ENCODE measurements around the gene PRR5L. TPM values are rescaled to one million over a fixed set of nuclear protein-coding genes. Genes with fewer than 3 reads are reported as not detected.

The PRR5L gene
- total and polyA plus RNA-seq, 5 experiments from 2014 or later = 0.50 to 21.3 (median 1.2) TPM

DNA sequence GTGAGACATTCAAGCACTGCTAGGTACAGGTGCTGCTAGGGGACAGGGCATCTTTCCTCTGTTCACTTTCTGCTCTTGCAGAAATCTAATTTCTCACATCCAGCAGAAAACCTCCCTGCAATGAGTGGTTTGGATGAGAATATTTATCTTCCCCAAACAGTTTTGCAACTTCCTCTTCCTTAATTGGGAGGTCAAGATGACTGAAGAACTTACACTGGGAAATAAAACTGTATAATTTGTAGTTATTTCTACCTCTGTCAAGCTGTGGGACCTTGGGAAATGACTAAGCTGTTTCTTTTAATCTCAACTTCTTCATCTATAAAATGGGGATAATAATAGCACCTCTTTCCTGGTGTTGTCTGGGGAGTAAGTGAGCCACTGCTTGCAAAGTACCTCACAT, 69.8 kb downstream of the PRR5L start:
- POLR2A ChIA-PET = no interaction called here
- H3K36me3 Mint-ChIP-seq = peaks cover 0 to 3% (median 0%) of the 10 kb centered on the region in 3 donors
- no peaks in the 10 kb centered on the region for H3K9me3 Mint-ChIP-seq
- ATAC-seq (no peak), DNase-seq (no peak)
- no peak overlapping the region for H3K4me3 Mint-ChIP-seq
- no peak overlapping the region for H3K27ac Mint-ChIP-seq
- peaks cover 3 to 34% (median 6%) of the 10 kb centered on the region in 4 donors for H3K4me1 Mint-ChIP-seq
- H3K27me3 Mint-ChIP-seq = peaks cover 27 to 82% (median 32%) of the 10 kb centered on the region in 5 donors

DNA sequence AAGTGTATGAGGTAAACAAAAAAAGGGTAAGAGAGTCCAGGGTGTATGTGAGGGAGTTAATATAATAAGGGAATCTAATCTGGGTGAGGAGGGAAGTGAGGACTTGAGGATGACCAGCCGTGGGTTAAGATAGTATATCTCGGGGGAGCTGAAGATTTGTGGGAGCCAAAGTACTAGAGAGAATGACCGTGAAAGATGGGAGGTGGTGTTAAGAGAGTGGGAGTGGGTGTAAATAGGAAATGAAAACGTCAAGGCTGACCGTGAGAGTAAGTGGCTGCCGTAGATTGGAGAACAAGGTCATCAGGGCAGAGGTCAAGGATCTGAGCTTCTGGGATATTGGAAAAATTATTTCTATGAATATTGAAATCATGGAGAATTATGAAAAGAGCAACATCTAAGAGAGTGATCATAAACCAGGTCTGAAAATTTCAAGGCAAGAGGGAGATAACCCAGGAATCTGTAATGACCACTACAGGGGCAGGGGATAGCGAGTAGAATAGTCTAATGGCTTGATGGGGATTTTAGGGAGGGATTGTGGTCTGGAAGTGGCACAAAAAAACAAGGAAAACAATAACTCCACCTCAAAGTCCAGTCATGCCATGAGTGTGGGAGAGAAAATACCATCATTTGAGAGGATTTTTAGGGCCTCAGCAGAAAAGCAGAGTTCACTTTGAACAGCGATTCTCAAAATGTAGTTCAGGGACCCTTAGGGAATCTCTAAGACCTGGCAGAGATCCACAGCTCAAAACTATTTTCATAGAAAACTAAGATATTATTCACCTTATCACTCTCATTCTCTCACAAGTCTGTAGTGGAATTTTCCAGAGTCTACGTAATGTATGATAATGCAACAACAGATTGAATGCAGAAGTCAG, 72.0 kb downstream of the PRR5L start:
- Mint-ChIP-seq H3K27ac (no peak overlapping the region), H3K27me3 (peaks cover 29 to 81% (median 33%) of the 10 kb centered on the region in 5 donors), H3K36me3 (no peaks in the 10 kb centered on the region)

DNA sequence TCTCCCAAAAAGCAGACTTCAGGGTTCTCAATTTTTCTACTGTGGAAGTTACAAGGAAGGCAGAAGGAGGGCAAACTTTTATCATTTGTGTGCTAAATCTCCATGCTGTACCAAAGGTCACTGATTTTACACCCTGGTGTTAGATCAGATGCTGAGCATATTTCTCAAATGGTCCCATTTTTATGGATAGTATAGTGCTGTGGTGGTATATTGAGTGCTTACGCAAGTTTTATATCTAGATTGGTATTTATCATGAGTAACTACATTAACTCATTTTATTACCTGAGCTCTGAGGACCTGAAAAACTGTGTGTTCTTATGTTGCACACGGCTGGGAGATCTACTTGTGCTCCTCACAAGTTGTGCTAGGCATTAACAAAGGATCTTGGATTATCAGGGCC, 75.1 kb downstream of the PRR5L start:
- Mint-ChIP-seq H3K36me3 (no peaks in the 10 kb centered on the region), H3K4me1 (peaks cover 0 to 13% (median 7%) of the 10 kb centered on the region in 4 donors), H3K27ac (no peak overlapping the region), H3K27me3 (peaks cover 36 to 84% (median 43%) of the 10 kb centered on the region in 5 donors), H3K4me3 (no peak overlapping the region), H3K9me3 (no peaks in the 10 kb centered on the region)
- no peak for ATAC-seq
- no peak for DNase-seq
- POLR2A ChIA-PET = no interaction called here

More for the DNA sequence above, 72.0 kb downstream of the PRR5L start:
- ATAC-seq = no peak
- peaks cover 0 to 18% (median 0%) of the 10 kb centered on the region in 4 donors for H3K4me1 Mint-ChIP-seq
- POLR2A ChIA-PET = no interaction called here
- H3K9me3 Mint-ChIP-seq = no peaks in the 10 kb centered on the region
- H3K4me3 Mint-ChIP-seq = no peak overlapping the region
- DNase-seq = no peak

DNA sequence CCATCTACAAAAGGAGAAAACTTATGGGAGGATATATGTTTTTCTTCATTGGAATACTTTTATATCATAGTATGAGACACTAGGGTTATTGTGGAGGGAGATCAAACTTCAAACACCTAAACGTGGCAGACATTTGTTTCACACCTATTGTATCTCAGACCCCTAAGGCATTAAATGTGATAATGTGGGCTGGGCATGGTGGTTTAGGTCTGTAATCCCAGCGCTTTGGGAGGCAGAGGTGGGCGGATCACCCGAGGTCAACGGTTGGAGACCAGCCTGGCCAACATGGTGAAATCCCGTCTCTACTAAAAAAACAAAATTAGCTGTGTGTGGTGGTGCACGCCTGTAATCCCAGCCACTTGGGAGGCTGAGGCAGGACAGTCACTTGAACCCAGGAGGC, 75.5 kb downstream of the PRR5L start:
- Mint-ChIP-seq H3K4me3 (no peak overlapping the region), H3K27me3 (peaks cover 35 to 84% (median 43%) of the 10 kb centered on the region in 5 donors)

DNA sequence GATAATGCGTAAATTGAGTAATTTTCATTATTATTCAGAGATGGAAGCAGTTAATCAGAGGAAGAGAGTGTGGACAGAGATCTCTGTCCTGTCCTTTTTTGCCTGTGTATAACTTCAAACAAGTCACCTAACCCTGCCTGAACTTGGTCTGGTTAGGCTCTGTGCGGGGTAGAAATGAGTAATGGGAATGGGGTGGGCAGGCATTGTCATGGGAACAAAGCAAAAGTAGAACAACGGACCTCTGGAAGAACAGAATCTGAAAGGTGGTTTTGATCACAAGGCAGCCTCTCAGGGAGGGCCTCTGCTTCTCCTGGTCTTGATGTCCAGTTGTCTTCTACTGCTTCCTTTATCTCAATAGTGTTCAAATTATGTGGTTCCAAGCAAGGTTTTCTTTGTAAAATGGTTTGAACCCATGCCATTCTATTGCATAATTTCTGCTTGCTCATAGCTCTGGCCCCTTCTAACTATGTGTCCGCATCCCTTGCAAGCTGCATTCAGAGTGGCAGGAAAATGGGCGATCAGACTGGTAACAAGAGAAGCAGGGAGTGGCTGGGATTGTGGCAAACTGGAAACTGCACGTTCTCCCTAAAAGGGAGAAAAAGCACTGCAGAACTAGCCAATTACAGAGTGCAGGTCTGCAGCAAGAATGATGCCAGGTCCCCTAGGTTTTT, 76.1 kb downstream of the PRR5L start:
- ATAC-seq (no peak), DNase-seq (no peak)
- Mint-ChIP-seq H3K9me3 (no peaks in the 10 kb centered on the region), H3K4me1 (peaks cover 2 to 16% (median 14%) of the 10 kb centered on the region in 4 donors), H3K27ac (no peak overlapping the region), H3K4me3 (no peak overlapping the region), H3K27me3 (peaks cover 35 to 80% (median 47%) of the 10 kb centered on the region in 5 donors), H3K36me3 (no peaks in the 10 kb centered on the region)
- POLR2A ChIA-PET = no interaction called here

More for the DNA sequence above, 75.5 kb downstream of the PRR5L start:
- Mint-ChIP-seq H3K9me3 (no peaks in the 10 kb centered on the region), H3K36me3 (no peaks in the 10 kb centered on the region), H3K27ac (no peak overlapping the region), H3K4me1 (peaks cover 0 to 13% (median 11%) of the 10 kb centered on the region in 4 donors)
- ATAC-seq (no peak), DNase-seq (no peak)
- POLR2A ChIA-PET = no interaction called here

DNA sequence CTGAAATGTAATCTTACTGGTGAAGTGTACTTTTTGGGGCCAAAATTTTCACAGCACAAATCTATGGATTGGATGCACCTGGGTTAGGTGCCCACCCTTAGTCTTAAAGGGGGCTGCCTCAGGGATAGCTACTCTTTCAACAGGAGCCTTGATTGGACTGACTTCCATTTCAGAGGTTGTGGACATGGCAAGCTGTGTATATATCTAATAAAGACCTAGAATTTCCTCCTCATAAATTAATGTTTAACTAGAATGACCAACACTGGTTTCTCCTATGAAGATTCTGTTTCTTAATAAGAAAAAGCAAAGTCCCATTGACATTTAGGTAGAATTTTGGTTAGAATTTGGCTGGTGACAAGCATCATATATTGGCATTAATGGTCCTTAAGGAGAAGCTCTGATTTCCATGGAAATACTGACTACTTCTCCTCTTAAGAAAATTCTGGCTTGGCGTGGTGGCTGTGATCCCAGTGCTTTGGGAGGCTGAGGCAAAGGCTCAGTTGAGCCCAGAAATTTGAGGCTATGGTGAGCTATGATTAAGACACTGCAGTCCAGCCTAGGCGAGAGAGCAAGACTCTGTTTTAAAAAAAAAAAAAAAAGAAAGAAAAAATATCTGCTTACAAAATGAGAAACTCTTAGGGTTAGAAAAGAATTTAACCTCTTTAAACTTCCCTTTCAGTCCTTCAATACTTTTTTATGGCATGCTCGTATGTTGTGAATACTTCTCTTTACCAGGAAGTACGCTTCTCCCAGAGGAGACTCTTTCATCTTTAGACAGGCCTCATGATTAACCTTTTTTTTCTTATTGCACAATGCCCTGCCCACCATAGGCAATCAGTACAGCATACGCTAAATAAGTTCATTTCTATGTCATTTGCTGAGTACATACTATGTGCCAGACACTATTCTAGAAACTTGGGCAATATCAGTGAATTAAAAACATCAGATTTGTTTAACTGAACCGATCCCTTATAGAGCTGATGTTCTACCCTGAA, 77.2 kb downstream of the PRR5L start:
- Mint-ChIP-seq H3K4me1 (peaks cover 5 to 25% (median 18%) of the 10 kb centered on the region in 4 donors), H3K27me3 (peaks cover 32 to 78% (median 50%) of the 10 kb centered on the region in 5 donors), H3K4me3 (no peak overlapping the region), H3K36me3 (no peaks in the 10 kb centered on the region), H3K9me3 (no peaks in the 10 kb centered on the region), H3K27ac (peak overlapping the region in 1 of 10 donors; percentile 60)
- POLR2A ChIA-PET = no interaction called here
- ATAC-seq (no peak), DNase-seq (no peak)

DNA sequence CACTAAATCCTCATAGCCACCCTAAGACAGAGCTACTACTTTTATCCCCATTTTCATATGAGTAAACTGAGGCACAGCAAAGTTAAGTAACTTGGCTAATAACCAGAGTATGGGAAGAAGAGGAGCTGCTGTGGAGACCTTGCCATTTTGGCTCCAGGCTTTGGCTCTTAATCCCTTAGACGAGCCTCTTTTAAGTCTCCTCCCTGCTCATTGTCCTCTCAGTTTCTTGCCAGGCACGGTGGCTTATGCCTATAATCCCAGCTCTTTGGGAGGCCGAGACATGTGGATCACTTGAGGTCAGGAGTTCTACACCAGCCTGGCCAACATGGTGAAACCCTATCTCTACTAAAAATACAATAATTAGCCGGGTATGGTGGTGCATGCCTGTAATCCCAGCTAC, 78.6 kb downstream of the PRR5L start:
- H3K27ac Mint-ChIP-seq = peak overlapping the region in 1 of 10 donors; percentile 79
- no peak for ATAC-seq
- DNase-seq = no peak
- POLR2A ChIA-PET = no interaction called here
- H3K27me3 Mint-ChIP-seq = peaks cover 35 to 87% (median 46%) of the 10 kb centered on the region in 5 donors
- peaks cover 5 to 38% (median 18%) of the 10 kb centered on the region in 4 donors for H3K4me1 Mint-ChIP-seq
- no peak overlapping the region for H3K4me3 Mint-ChIP-seq
- H3K36me3 Mint-ChIP-seq = no peaks in the 10 kb centered on the region
- no peaks in the 10 kb centered on the region for H3K9me3 Mint-ChIP-seq

DNA sequence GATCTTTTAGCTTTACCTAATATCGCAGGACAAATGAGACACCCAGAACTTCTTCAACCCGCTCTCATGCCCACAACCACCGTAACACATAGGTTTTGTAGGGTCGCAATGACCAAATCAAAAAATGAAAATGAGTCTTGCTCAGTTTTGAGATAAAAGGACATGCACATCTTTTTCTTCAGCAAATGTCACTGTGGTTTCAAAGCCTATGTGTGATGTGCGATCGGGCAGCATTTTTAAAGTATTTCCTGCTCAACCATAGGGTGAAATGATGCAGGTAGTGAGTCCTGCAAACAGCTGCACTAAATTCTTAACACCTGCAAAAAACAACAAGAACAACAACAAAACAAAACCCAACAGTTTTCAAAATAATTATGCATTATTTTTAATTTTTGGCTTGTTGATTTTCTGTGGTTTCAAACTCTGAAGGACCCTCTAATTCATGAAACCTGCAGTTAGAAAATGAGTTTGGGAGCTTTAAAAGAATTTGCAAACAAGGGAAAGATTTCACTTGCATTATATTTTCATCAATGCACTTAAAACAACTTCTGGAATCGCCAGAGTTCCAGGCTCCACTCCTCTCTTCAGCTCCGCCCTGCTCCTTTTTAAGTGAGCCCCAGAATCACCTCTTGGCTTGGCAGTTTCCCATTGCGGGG, 79.4 kb downstream of the PRR5L start:
- H3K9me3 Mint-ChIP-seq = no peaks in the 10 kb centered on the region
- H3K36me3 Mint-ChIP-seq = no peaks in the 10 kb centered on the region
- peaks cover 5 to 43% (median 18%) of the 10 kb centered on the region in 4 donors for H3K4me1 Mint-ChIP-seq
- no peak for DNase-seq
- peaks cover 30 to 86% (median 46%) of the 10 kb centered on the region in 5 donors for H3K27me3 Mint-ChIP-seq
- no peak for ATAC-seq
- POLR2A ChIA-PET = no interaction called here
- H3K27ac Mint-ChIP-seq = peak overlapping the region in 3 of 10 donors; percentile 29 to 96 (median 79)
- peak overlapping the region in 8 of 10 donors; percentile 22 to 97 (median 76) for H3K4me3 Mint-ChIP-seq

DNA sequence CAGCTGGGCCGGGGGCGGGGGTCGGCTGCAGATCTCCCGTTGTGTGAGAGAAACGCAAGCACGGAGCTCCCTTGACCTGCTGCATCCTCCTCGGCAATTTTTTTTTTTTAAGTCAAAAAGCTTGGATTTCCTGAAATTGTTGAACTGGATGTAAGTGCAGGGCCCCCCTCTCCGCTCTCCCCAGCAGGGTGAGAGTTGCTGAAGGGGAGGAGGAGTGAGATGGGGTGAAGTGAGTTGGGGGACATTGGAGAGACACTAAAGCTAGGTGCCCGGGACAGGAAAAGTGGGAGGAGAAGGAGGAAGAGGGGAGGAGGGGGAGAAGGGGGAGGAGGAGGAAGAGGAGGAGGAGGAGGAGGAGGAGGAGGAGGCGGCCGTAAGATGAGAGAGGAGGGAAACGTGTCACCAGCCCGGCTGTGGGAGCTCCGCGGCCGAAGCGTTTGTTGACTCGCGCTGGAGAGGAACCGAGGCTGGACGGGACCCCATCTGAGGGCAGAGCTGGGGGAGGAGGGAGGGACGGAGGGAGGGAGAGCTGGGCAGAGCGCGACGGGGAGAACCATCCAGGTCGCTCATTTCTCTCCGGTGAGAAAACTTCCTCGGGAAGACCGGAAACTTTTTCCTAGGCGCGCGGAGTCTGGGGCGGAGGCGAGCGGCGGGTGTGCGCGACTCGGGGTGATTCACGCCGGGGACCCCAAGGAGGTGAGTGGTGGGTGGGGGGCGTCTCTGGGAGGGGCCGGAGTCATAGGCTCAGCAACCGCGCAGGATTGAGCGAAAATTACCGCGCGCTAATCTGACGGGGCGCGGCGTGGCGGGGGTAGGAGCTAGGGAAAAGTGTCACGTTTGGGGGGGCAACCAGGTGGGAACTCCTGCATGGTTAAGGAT, 80.2 kb downstream of the PRR5L start:
- Mint-ChIP-seq H3K4me3 (peak overlapping the region; percentile 61 to 97 (median 80)), H3K9me3 (no peaks in the 10 kb centered on the region), H3K4me1 (peaks cover 5 to 50% (median 18%) of the 10 kb centered on the region in 4 donors), H3K27me3 (peaks cover 30 to 78% (median 44%) of the 10 kb centered on the region in 5 donors), H3K36me3 (no peaks in the 10 kb centered on the region), H3K27ac (peak overlapping the region in 5 of 10 donors; percentile 56 to 96 (median 79))
- POLR2A ChIA-PET = no interaction called here
- no peak for DNase-seq
- no peak for ATAC-seq

DNA sequence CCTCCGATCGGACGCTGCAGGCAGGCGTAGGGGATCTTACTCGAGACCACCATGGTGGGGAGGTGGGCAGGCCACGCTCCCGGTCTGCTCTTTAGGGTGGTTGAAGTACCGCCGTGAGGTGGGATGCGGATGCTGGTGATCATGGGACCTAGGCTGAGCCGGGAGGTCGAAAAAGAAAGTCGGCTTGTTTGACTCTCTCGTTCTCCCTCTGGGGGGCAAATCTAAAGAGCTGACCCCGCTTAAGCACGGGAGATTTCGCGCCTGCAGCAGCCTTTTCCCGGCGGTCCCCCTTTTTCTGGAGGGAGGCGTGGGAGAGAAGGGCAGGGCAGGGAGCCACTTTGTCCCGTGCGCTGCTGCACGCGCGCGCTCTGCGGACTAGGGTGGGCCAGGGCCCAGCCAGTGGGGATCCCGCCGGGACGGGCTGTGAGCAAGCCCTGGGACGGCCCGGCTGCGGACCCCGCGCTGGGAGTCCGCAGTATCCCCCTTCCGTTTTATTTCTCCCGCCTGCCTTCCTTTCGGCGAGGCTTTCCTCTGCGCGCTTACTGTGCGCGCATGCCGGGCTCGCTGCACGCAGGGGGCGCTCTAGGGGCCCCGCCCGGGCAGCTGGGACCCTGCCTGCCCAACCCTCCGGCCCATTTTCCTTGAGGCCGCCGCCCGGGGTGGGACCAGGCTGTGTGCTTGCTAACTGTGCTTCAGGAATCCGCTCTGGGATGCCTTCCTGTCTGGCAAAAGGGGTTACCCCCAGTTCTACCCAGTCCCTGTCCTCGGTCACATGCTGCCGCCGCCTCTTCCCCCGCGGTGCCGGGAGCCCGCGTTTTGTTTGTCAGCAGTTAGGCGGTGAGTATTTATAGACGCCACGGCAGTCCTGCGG, 81.0 kb downstream of the PRR5L start:
- POLR2A ChIA-PET = no interaction called here
- peaks cover 5 to 50% (median 19%) of the 10 kb centered on the region in 4 donors for H3K4me1 Mint-ChIP-seq
- peak in 1 of 10 donors; percentile 52 for DNase-seq
- peak overlapping the region; percentile 61 to 97 (median 80) for H3K4me3 Mint-ChIP-seq
- H3K27ac Mint-ChIP-seq = peak overlapping the region in 5 of 10 donors; percentile 62 to 96 (median 82)
- no peaks in the 10 kb centered on the region for H3K36me3 Mint-ChIP-seq
- no peaks in the 10 kb centered on the region for H3K9me3 Mint-ChIP-seq
- ATAC-seq = peak; percentile 23 to 41
- peaks cover 28 to 70% (median 43%) of the 10 kb centered on the region in 5 donors for H3K27me3 Mint-ChIP-seq
